SU-DHL-6 (cell line): ENCODE data around the gene NAA11.

Experiments used
- H2AFZ ChIP-seq: fragments of 200-600 bp; sonication (generic); 2 replicates; pipeline ENCODE4 v1.6.1; 2014; ENCODE audit warnings: low read depth, mild to moderate bottlenecking, moderate library complexity, mixed read lengths, antibody characterized with exemption, low read length; ENCODE audit not compliant: severe bottlenecking
- H3F3A ChIP-seq: fragments of 200-600 bp; shearing (Covaris generic); 2 replicates; pipeline ENCODE4 v1.6.0; 2016; ENCODE audit warnings: antibody characterized with exemption, mild to moderate bottlenecking; ENCODE audit not compliant: insufficient read depth
- H3K27ac ChIP-seq: fragments of 200-600 bp; sonication (generic); 2 replicates; pipeline ENCODE4 v1.5.1; 2016; ENCODE audit warnings: low read depth, mild to moderate bottlenecking, low read length, moderate library complexity, mixed read lengths
- H3K27me3 ChIP-seq: fragments of 200-600 bp; sonication (generic), shearing (Covaris generic); 2 replicates; pipeline ENCODE4 v1.6.0; 2014; ENCODE audit warnings: mild to moderate bottlenecking, low read length
- H3K36me3 ChIP-seq: fragments of 200-600 bp; sonication (generic); 2 replicates; pipeline ENCODE4 v1.6.1; 2014; ENCODE audit warnings: mild to moderate bottlenecking, low read length, mixed read lengths
- H3K4me2 ChIP-seq: fragments of 300-600, 200-600 bp; shearing (Covaris generic), sonication (generic); 2 replicates; pipeline ENCODE4 v1.6.0; 2014; ENCODE audit warnings: low read length, low read depth, mild to moderate bottlenecking; ENCODE audit not compliant: poor library complexity, severe bottlenecking
- H3K4me3 ChIP-seq: fragments of 200-600 bp; sonication (generic); 2 replicates; pipeline ENCODE4 v1.5.1; 2014; ENCODE audit warnings: antibody characterized with exemption, low read length, mild to moderate bottlenecking, mixed read lengths; ENCODE audit not compliant: insufficient read depth, poor library complexity, severe bottlenecking
- H3K79me2 ChIP-seq: fragments of 200-600 bp; sonication (generic); 2 replicates; pipeline ENCODE4 v1.6.1; 2014; ENCODE audit warnings: mild to moderate bottlenecking, low read length, moderate library complexity; ENCODE audit not compliant: insufficient read depth
- H3K9ac ChIP-seq: fragments of 200-600 bp; sonication (generic); 2 replicates; pipeline ENCODE4 v1.7.0; 2014; ENCODE audit warnings: mild to moderate bottlenecking, low read length
- H3K9me2 ChIP-seq: fragments of 200-600 bp; sonication (generic); replicated peaks from 2 replicates; pipeline ENCODE4 v1.6.1; 2014; ENCODE audit warnings: low read length; ENCODE audit not compliant: insufficient read depth
- H3K9me3 ChIP-seq: fragments of 200-600 bp; sonication (generic); 2 replicates; pipeline ENCODE4 v1.6.1; 2014; ENCODE audit warnings: low read length, mixed read lengths; ENCODE audit not compliant: insufficient read depth
- H4K20me1 ChIP-seq: fragments of 200-600 bp; sonication (generic); 2 replicates; pipeline ENCODE4 v1.6.1; 2014; ENCODE audit warnings: low read depth, mild to moderate bottlenecking, antibody characterized with exemption, low read length, moderate library complexity, mixed read lengths
- CTCF ChIP-seq: fragments of 200-600 bp; sonication (generic); IDR thresholded peaks from one replicate; pipeline ENCODE4 v1.5.1; 2017; ENCODE audit warnings: antibody characterized with exemption, mild to moderate bottlenecking, low read length, moderate library complexity; ENCODE audit not compliant: insufficient read depth, poor library complexity, severe bottlenecking
- EZH2phosphoT487 ChIP-seq: fragments of 200-600 bp; sonication (generic), shearing (Covaris generic); conservative IDR thresholded peaks from 2 replicates; pipeline ENCODE4 v1.6.1; 2018; ENCODE audit warnings: mild to moderate bottlenecking, antibody characterized with exemption, low read length, moderate library complexity, mixed read lengths

Gene NAA11

GRCh38 chr4:79331126-79331876 is 5.4 kb upstream of the NAA11 start:
- Histone ChIP-seq H3K9ac (no peak overlapping the region), H3F3A (no peaks in the 10 kb centered on the region), H4K20me1 (no peaks in the 10 kb centered on the region), H3K9me3 (no peaks in the 10 kb centered on the region), H3K79me2 (no peaks in the 10 kb centered on the region), H3K4me2 (no peak overlapping the region), H3K9me2 (no peaks in the 10 kb centered on the region), H2AFZ (no peak overlapping the region), H3K36me3 (no peaks in the 10 kb centered on the region), H3K27ac (no peak overlapping the region), H3K27me3 (no peaks in the 10 kb centered on the region), H3K4me3 (no peak overlapping the region)
- no peak for TF ChIP-seq EZH2phosphoT487
- TF ChIP-seq CTCF, result no peak

- H3K4me3 ChIP-seq, result no peak overlapping the region
- H3K9me3 ChIP-seq, result no peaks in the 10 kb centered on the region
- H4K20me1 ChIP-seq, result no peaks in the 10 kb centered on the region
- no peaks in the 10 kb centered on the region for H3K9me2 ChIP-seq
- H3K27me3 ChIP-seq, result no peaks in the 10 kb centered on the region
- no peaks in the 10 kb centered on the region for H3K79me2 ChIP-seq
- H2AFZ ChIP-seq, result no peak overlapping the region
- no peak overlapping the region for H3K4me2 ChIP-seq
- H3F3A ChIP-seq, result no peaks in the 10 kb centered on the region
- H3K9ac ChIP-seq, result no peak overlapping the region
- H3K36me3 ChIP-seq, result no peaks in the 10 kb centered on the region
- TF ChIP-seq EZH2phosphoT487 (no peak), CTCF (no peak)
- H3K27ac ChIP-seq, result no peak overlapping the region
Observed at GRCh38 chr4:79330720-79331119, 4.9 kb upstream of the NAA11 start.

GRCh38 chr4:79325436-79325835 is 425 bp downstream of the NAA11 start:
- Histone ChIP-seq H3K4me2 (no peak overlapping the region), H3K9me3 (no peaks in the 10 kb centered on the region), H2AFZ (no peak overlapping the region), H3K9me2 (no peaks in the 10 kb centered on the region), H3K27me3 (no peaks in the 10 kb centered on the region), H3K79me2 (no peaks in the 10 kb centered on the region), H3F3A (no peaks in the 10 kb centered on the region), H3K4me3 (no peak overlapping the region), H3K9ac (no peak overlapping the region), H4K20me1 (no peaks in the 10 kb centered on the region), H3K36me3 (no peaks in the 10 kb centered on the region), H3K27ac (no peak overlapping the region)
- no peak for TF ChIP-seq EZH2phosphoT487

- Histone ChIP-seq H3K9me2 (no peaks in the 10 kb centered on the region), H3K4me3 (no peak overlapping the region), H3K27ac (no peak overlapping the region), H2AFZ (no peak overlapping the region), H3F3A (no peaks in the 10 kb centered on the region), H3K9ac (no peak overlapping the region), H3K79me2 (no peaks in the 10 kb centered on the region), H4K20me1 (no peaks in the 10 kb centered on the region), H3K4me2 (no peak overlapping the region), H3K9me3 (no peaks in the 10 kb centered on the region), H3K36me3 (no peaks in the 10 kb centered on the region), H3K27me3 (no peaks in the 10 kb centered on the region)
- TF ChIP-seq CTCF (no peak), EZH2phosphoT487 (no peak)
Observed at GRCh38 chr4:79319975-79320374, 5.9 kb downstream of the NAA11 start.
